IPS DF 6.9 (cell line): ENCODE results near the gene MACROH2A1.

ENCODE experiments used
- DNase-seq: peaks from one replicate; pipeline ENCODE4 v3.0.0-alpha.2; 2013; ENCODE audit warnings: low read depth, low spot score
- H3K27ac ChIP-seq: one replicate; pipeline ENCODE4 v1.5.1; 2013; ENCODE audit warnings: low read length, control low read depth
- H3K27me3 ChIP-seq: 2 replicates; pipeline ENCODE4 v1.6.1; 2013; ENCODE audit warnings: mild to moderate bottlenecking, low read length; ENCODE audit not compliant: control insufficient read depth, insufficient read depth
- H3K36me3 ChIP-seq: 2 replicates; pipeline ENCODE4 v1.6.1; 2013; ENCODE audit warnings: low read length; ENCODE audit not compliant: control insufficient read depth, insufficient read depth
- H3K4me1 ChIP-seq: 2 replicates; pipeline ENCODE4 v1.6.1; 2013; ENCODE audit warnings: low read length; ENCODE audit not compliant: control insufficient read depth, insufficient read depth
- H3K4me3 ChIP-seq: 2 replicates; pipeline ENCODE4 v1.5.1; 2013; ENCODE audit warnings: mild to moderate bottlenecking, low read length
- H3K9me3 ChIP-seq: 2 replicates; pipeline ENCODE4 v1.6.1; 2013; ENCODE audit warnings: low read length, inconsistent platforms; ENCODE audit not compliant: control insufficient read depth, insufficient read depth
- WGBS: extraction: QIAGEN DNeasy Blood & Tissue Kit; methylation state at CpG from one replicate; pipeline ENCODE4 v1.1.7; 2013; ENCODE audit warnings: mixed read lengths, missing lambda C conversion rate; ENCODE audit not compliant: insufficient read length, insufficient coverage; 5-methylcytosine and 5-hydroxymethylcytosine counted together

Gene MACROH2A1

GRCh38 chr5:135331612-135332011, 67.4 kb downstream of the MACROH2A1 start:
- no peaks in the 10 kb centered on the region for H3K36me3 ChIP-seq
- H3K4me3 ChIP-seq: no peak overlapping the region
- H3K4me1 ChIP-seq: no peaks in the 10 kb centered on the region
- H3K27me3 ChIP-seq: no peaks in the 10 kb centered on the region
- no peak for DNase-seq
- WGBS: no CpG with 5 or more reads among the region's 3 CpGs
- H3K27ac ChIP-seq: no peak overlapping the region
- no peaks in the 10 kb centered on the region for H3K9me3 ChIP-seq

- no CpG with 5 or more reads among the region's 3 CpGs for WGBS
- Histone ChIP-seq H3K27me3 (no peaks in the 10 kb centered on the region), H3K36me3 (no peaks in the 10 kb centered on the region), H3K9me3 (no peaks in the 10 kb centered on the region), H3K4me3 (no peak overlapping the region), H3K27ac (no peak overlapping the region), H3K4me1 (no peaks in the 10 kb centered on the region)
- DNase-seq: no peak
These were observed 68.3 kb downstream of the MACROH2A1 start for GRCh38 chr5:135330798-135331096.

GRCh38 chr5:135329913-135330797, 68.9 kb downstream of the MACROH2A1 start:
- H3K27me3 ChIP-seq: no peaks in the 10 kb centered on the region
- H3K4me3 ChIP-seq: no peak overlapping the region
- no CpG with 5 or more reads among the region's 18 CpGs for WGBS
- H3K4me1 ChIP-seq: no peaks in the 10 kb centered on the region
- H3K27ac ChIP-seq: no peak overlapping the region
- H3K36me3 ChIP-seq: no peaks in the 10 kb centered on the region
- no peak for DNase-seq
- H3K9me3 ChIP-seq: no peaks in the 10 kb centered on the region

DNA sequence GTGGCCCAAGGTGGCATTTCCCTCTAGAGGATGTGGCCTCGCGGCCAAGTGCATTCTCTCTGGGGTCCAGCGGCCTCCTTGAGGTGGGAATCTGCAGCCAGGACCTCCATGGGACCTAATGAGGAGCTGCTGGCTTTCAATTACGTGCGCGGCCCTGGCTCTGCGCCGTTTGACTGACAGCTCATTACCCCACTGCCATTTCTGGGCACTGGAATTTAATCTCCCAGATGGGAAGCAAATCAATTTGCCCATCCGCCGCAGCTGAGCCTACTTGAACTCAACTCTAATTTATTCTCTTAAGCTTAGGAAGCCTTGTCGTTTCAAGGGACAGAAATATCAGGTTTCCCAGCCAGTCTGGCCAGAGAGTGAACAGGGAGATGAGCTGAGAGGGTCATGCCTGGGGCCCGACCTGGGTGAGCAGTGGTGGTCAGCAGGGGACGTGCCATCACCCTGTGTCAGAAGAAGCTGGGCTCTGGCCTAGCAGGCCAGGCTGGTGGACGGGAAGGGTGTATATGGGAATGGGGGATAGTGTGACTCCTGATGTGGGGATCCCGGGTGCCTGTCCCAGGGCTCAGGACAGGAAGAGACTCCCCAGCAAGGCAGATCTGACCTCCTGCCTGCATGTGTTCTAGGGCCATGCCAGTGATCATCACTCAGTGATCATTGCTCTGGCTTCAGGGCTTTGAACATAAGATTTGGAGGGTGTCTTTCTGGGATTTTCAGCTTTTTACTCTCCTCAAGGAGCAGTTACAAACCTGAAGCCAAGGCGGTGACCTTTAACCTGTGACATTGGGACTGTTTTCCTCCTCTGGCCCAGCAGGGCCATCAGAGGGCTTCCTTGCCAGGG, 69.7 kb downstream of the MACROH2A1 start:
- no peak overlapping the region for H3K27ac ChIP-seq
- no peaks in the 10 kb centered on the region for H3K36me3 ChIP-seq
- no peak overlapping the region for H3K4me3 ChIP-seq
- H3K4me1 ChIP-seq: no peaks in the 10 kb centered on the region
- H3K9me3 ChIP-seq: no peaks in the 10 kb centered on the region
- H3K27me3 ChIP-seq: no peaks in the 10 kb centered on the region
- no peak for DNase-seq
- no CpG with 5 or more reads among the region's 16 CpGs for WGBS

DNA sequence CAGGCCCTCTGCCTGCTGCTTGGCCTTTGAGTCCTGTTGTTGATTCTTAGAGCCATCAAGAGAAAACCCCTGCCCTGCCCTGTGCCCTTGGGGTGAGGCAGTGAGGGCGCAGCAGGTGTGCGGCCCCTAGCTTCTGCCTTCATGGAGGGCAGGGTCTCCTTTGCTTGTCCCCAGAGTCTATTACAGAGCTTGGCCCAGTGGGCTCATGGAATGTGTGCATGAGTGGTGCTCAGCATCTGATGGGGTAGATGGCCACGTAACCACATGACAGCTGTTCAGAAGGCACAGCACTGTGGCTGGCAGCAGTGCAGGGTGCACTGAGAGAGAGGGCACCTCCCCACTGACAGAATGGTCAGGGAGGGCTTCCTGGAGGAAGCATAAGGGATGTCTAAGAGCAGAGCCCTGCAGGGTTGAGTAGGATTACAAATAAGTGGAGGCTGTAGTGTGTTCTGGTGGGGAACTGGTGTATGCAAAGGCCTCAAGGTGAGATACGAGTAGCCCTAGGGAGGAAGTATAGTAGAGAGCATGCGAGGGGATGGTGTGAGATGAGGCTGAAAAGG, 70.8 kb downstream of the MACROH2A1 start:
- no peaks in the 10 kb centered on the region for H3K36me3 ChIP-seq
- DNase-seq: no peak
- no peaks in the 10 kb centered on the region for H3K4me1 ChIP-seq
- no peaks in the 10 kb centered on the region for H3K27me3 ChIP-seq
- H3K4me3 ChIP-seq: no peak overlapping the region
- no CpG with 5 or more reads among the region's 5 CpGs for WGBS
- H3K27ac ChIP-seq: no peak overlapping the region
- no peaks in the 10 kb centered on the region for H3K9me3 ChIP-seq

GRCh38 chr5:135327429-135328127, 71.5 kb downstream of the MACROH2A1 start:
- no peaks in the 10 kb centered on the region for H3K9me3 ChIP-seq
- no peak for DNase-seq
- no peak overlapping the region for H3K4me3 ChIP-seq
- no peaks in the 10 kb centered on the region for H3K36me3 ChIP-seq
- no CpG with 5 or more reads among the region's 12 CpGs for WGBS
- no peak overlapping the region for H3K27ac ChIP-seq
- no peaks in the 10 kb centered on the region for H3K27me3 ChIP-seq
- no peaks in the 10 kb centered on the region for H3K4me1 ChIP-seq

GRCh38 chr5:135326296-135327254, 72.5 kb downstream of the MACROH2A1 start:
- DNase-seq: no peak
- WGBS: no CpG with 5 or more reads among the region's 48 CpGs
- no peaks in the 10 kb centered on the region for H3K4me1 ChIP-seq
- H3K9me3 ChIP-seq: no peaks in the 10 kb centered on the region
- H3K36me3 ChIP-seq: no peaks in the 10 kb centered on the region
- no peak overlapping the region for H3K27ac ChIP-seq
- no peaks in the 10 kb centered on the region for H3K27me3 ChIP-seq
- no peak overlapping the region for H3K4me3 ChIP-seq

GRCh38 chr5:135324897-135325650, 74.0 kb downstream of the MACROH2A1 start:
- Histone ChIP-seq H3K27ac (no peak overlapping the region), H3K36me3 (no peaks in the 10 kb centered on the region)
- no CpG with 5 or more reads among the region's 17 CpGs for WGBS

GRCh38 chr5:135324160-135324559, 74.9 kb downstream of the MACROH2A1 start:
- H3K4me1 ChIP-seq: no peaks in the 10 kb centered on the region
- H3K27me3 ChIP-seq: no peaks in the 10 kb centered on the region
- no peak overlapping the region for H3K27ac ChIP-seq
- H3K4me3 ChIP-seq: no peak overlapping the region
- WGBS: no CpG with 5 or more reads among the region's 8 CpGs
- H3K9me3 ChIP-seq: no peaks in the 10 kb centered on the region
- H3K36me3 ChIP-seq: no peaks in the 10 kb centered on the region
- DNase-seq: no peak

More at GRCh38 chr5:135324897-135325650, 74.0 kb downstream of the MACROH2A1 start:
- DNase-seq: no peak
- H3K4me3 ChIP-seq: no peak overlapping the region
- H3K9me3 ChIP-seq: no peaks in the 10 kb centered on the region
- no peaks in the 10 kb centered on the region for H3K27me3 ChIP-seq
- no peaks in the 10 kb centered on the region for H3K4me1 ChIP-seq
